ENCODE data around the gene SYCE3.

The SYCE3 gene

GRCh38 chr22:50561401-50562358 lies 1.0 kb downstream of the SYCE3 start:
- H3K9me3 Mint-ChIP-seq: no peaks in the 10 kb centered on the region
- peak overlapping the region; percentile 49 to 79 for H3K4me3 Mint-ChIP-seq
- DNase-seq (no peak), ATAC-seq (replicated peaks) (no peak)
- H3K36me3 Mint-ChIP-seq: no peaks in the 10 kb centered on the region
- H3K27me3 Mint-ChIP-seq: no peaks in the 10 kb centered on the region
- H3K4me1 Mint-ChIP-seq: peaks cover 13 to 15% of the 10 kb centered on the region in 2 donors
- H3K27ac Mint-ChIP-seq: peak overlapping the region; percentile 84

GRCh38 chr22:50560034-50560433 lies 2.7 kb downstream of the SYCE3 start:
- Mint-ChIP-seq H3K4me1 (peaks cover 13 to 15% of the 10 kb centered on the region in 2 donors), H3K27ac (no peak overlapping the region), H3K27me3 (no peaks in the 10 kb centered on the region), H3K4me3 (no peak overlapping the region), H3K9me3 (no peaks in the 10 kb centered on the region), H3K36me3 (no peaks in the 10 kb centered on the region)
- DNase-seq: no peak
- ATAC-seq (replicated peaks): no peak

GRCh38 chr22:50556703-50557102 lies 6.0 kb downstream of the SYCE3 start:
- no peak overlapping the region for H3K27ac Mint-ChIP-seq
- DNase-seq (no peak), ATAC-seq (replicated peaks) (no peak)
- no peak overlapping the region for H3K4me3 Mint-ChIP-seq
- H3K9me3 Mint-ChIP-seq: no peaks in the 10 kb centered on the region
- no peaks in the 10 kb centered on the region for H3K27me3 Mint-ChIP-seq
- no peaks in the 10 kb centered on the region for H3K36me3 Mint-ChIP-seq
- peaks cover 0 to 5% of the 10 kb centered on the region in 2 donors for H3K4me1 Mint-ChIP-seq

- no peaks in the 10 kb centered on the region for H3K9me3 Mint-ChIP-seq
- H3K36me3 Mint-ChIP-seq: no peaks in the 10 kb centered on the region
- H3K4me3 Mint-ChIP-seq: no peak overlapping the region
- ATAC-seq (replicated peaks) (no peak), DNase-seq (no peak)
- H3K27me3 Mint-ChIP-seq: no peaks in the 10 kb centered on the region
- H3K4me1 Mint-ChIP-seq: peaks cover 2 to 16% of the 10 kb centered on the region in 2 donors
- H3K27ac Mint-ChIP-seq: no peak overlapping the region
Measured at GRCh38 chr22:50553310-50553709, 9.4 kb downstream of the SYCE3 start.

GRCh38 chr22:50551160-50551752 lies 11.5 kb downstream of the SYCE3 start:
- Mint-ChIP-seq H3K4me1 (peaks cover 5 to 28% of the 10 kb centered on the region in 2 donors), H3K9me3 (no peaks in the 10 kb centered on the region), H3K27ac (no peak overlapping the region), H3K36me3 (no peaks in the 10 kb centered on the region), H3K27me3 (no peaks in the 10 kb centered on the region), H3K4me3 (no peak overlapping the region)
- DNase-seq (no peak), ATAC-seq (replicated peaks) (no peak)

GRCh38 chr22:50550395-50550794 lies 12.3 kb downstream of the SYCE3 start:
- peaks cover 6 to 28% of the 10 kb centered on the region in 2 donors for H3K4me1 Mint-ChIP-seq
- H3K27me3 Mint-ChIP-seq: no peaks in the 10 kb centered on the region
- ATAC-seq (replicated peaks): no peak
- H3K9me3 Mint-ChIP-seq: no peaks in the 10 kb centered on the region
- H3K36me3 Mint-ChIP-seq: no peaks in the 10 kb centered on the region
- peak overlapping the region; percentile 80 for H3K27ac Mint-ChIP-seq
- DNase-seq: no peak
- peak overlapping the region in 1 of 2 donors; percentile 6 for H3K4me3 Mint-ChIP-seq

- peaks cover 9 to 39% of the 10 kb centered on the region in 2 donors for H3K4me1 Mint-ChIP-seq
- DNase-seq: no peak
- peak; percentile 31 to 33 for ATAC-seq (replicated peaks)
- no peaks in the 10 kb centered on the region for H3K9me3 Mint-ChIP-seq
- H3K4me3 Mint-ChIP-seq: peak overlapping the region; percentile 66 to 77
- H3K27me3 Mint-ChIP-seq: no peaks in the 10 kb centered on the region
- no peaks in the 10 kb centered on the region for H3K36me3 Mint-ChIP-seq
- H3K27ac Mint-ChIP-seq: peak overlapping the region; percentile 84
Measured at GRCh38 chr22:50548921-50549790, 13.6 kb downstream of the SYCE3 start.

GRCh38 chr22:50548040-50548920 lies 14.4 kb downstream of the SYCE3 start:
- H3K36me3 Mint-ChIP-seq: no peaks in the 10 kb centered on the region
- DNase-seq (peak; percentile 30), ATAC-seq (replicated peaks) (peak; percentile 30 to 50)
- peak overlapping the region; percentile 51 for H3K27ac Mint-ChIP-seq
- no peaks in the 10 kb centered on the region for H3K27me3 Mint-ChIP-seq
- peaks cover 9 to 44% of the 10 kb centered on the region in 2 donors for H3K4me1 Mint-ChIP-seq
- no peaks in the 10 kb centered on the region for H3K9me3 Mint-ChIP-seq
- H3K4me3 Mint-ChIP-seq: peak overlapping the region; percentile 17 to 77

GRCh38 chr22:50547263-50547985 lies 15.3 kb downstream of the SYCE3 start:
- Mint-ChIP-seq H3K27ac (no peak overlapping the region), H3K4me3 (peak overlapping the region in 1 of 2 donors; percentile 75), H3K9me3 (peaks cover 0 to 2% of the 10 kb centered on the region in 2 donors), H3K36me3 (peaks cover 0 to 3% of the 10 kb centered on the region in 2 donors), H3K27me3 (no peaks in the 10 kb centered on the region), H3K4me1 (peaks cover 12 to 47% of the 10 kb centered on the region in 2 donors)
- DNase-seq (no peak), ATAC-seq (replicated peaks) (no peak)

GRCh38 chr22:50546326-50547262 lies 16.1 kb downstream of the SYCE3 start:
- Mint-ChIP-seq H3K36me3 (peaks cover 0 to 4% of the 10 kb centered on the region in 2 donors), H3K9me3 (peaks cover 0 to 4% of the 10 kb centered on the region in 2 donors), H3K4me3 (no peak overlapping the region), H3K27me3 (no peaks in the 10 kb centered on the region), H3K4me1 (peaks cover 15 to 55% of the 10 kb centered on the region in 2 donors), H3K27ac (no peak overlapping the region)
- no peak for DNase-seq
- no peak for ATAC-seq (replicated peaks)

- Mint-ChIP-seq H3K36me3 (peaks cover 0 to 4% of the 10 kb centered on the region in 2 donors), H3K9me3 (peaks cover 0 to 4% of the 10 kb centered on the region in 2 donors), H3K4me1 (peaks cover 19 to 63% of the 10 kb centered on the region in 2 donors), H3K27ac (peak within 1 kb of the TSS; percentile 91), H3K27me3 (no peaks in the 10 kb centered on the region), H3K4me3 (no peak within 1 kb of the TSS)
- ATAC-seq (replicated peaks) (no peak), DNase-seq (no peak)
Measured at GRCh38 chr22:50545522-50546325, 17.0 kb downstream of the SYCE3 start, which contains the start of gene KLHDC7B. Gene KLHDC7B (plus strand): TSS chr22:50545899. CDS start chr22:50546244, 345 bp downstream.
